HepG2 (cell line): ENCODE results near the gene SFR1. TPM values are rescaled to one million over a fixed set of nuclear protein-coding genes. Genes with fewer than 3 reads are reported as not detected.
A peak's percentile ranks its signal among the peaks of the same experiment; 100 is the strongest.

Experiments
- CEBPG ChIP-seq: IDR thresholded peaks from 2 replicates; pipeline ENCODE4 v1.6.1; 2016
- DMAP1 ChIP-seq: IDR thresholded peaks from 2 replicates; pipeline ENCODE4 v1.6.1; 2016
- EP300 ChIP-seq, 3 experiments: sonication (generic) in 1 of 3; formaldehyde crosslinking in 1 of 3; IDR thresholded peaks; 2 replicates each; pipeline versions ENCODE4 v1.5.1 to v1.6.1; 2011 to 2020; ENCODE audit warnings: low read depth in 2 of 3, low read length in 2 of 3, borderline replicate concordance in 1 of 3, improper control_type of control experiment in 1 of 3, mild to moderate bottlenecking in 1 of 3, missing genetic modification reagents in 1 of 3, moderate library complexity in 1 of 3
- LBX2 ChIP-seq: sonication (generic); formaldehyde crosslinking; IDR thresholded peaks from 2 replicates; pipeline ENCODE4 v1.5.0; 2020; ENCODE audit warnings: missing genetic modification reagents, mild to moderate bottlenecking, borderline replicate concordance
- MNT ChIP-seq: fragments of 450-650 bp; IDR thresholded peaks from 2 replicates; pipeline ENCODE4 v1.6.1; 2016
- NCOA1 ChIP-seq: sonication (generic); formaldehyde crosslinking; IDR thresholded peaks from 2 replicates; pipeline ENCODE4 v1.9.0; 2021; ENCODE audit warnings: missing genetic modification reagents
- PATZ1 ChIP-seq: sonication (generic); formaldehyde crosslinking; IDR thresholded peaks from 2 replicates; pipeline ENCODE4 v1.4.0; 2020; ENCODE audit warnings: missing genetic modification reagents
- PHB2 ChIP-seq: fragments of 450-650 bp; IDR thresholded peaks from 2 replicates; pipeline ENCODE4 v1.6.1; 2018; ENCODE audit not compliant: partially characterized antibody
- SNAPC4 ChIP-seq: sonication (generic); formaldehyde crosslinking; IDR thresholded peaks from 2 replicates; pipeline ENCODE4 v1.4.0; 2020; ENCODE audit warnings: mild to moderate bottlenecking, missing genetic modification reagents
- SP140L ChIP-seq: sonication (generic); formaldehyde crosslinking; IDR thresholded peaks from 2 replicates; pipeline ENCODE4 v1.4.0; 2020; ENCODE audit warnings: missing genetic modification reagents, borderline replicate concordance
- STAT5B ChIP-seq: sonication (generic); formaldehyde crosslinking; IDR thresholded peaks from 2 replicates; pipeline ENCODE4 v1.4.0; 2020; ENCODE audit warnings: missing genetic modification reagents
- THYN1 ChIP-seq: sonication (generic); formaldehyde crosslinking; IDR thresholded peaks from 2 replicates; pipeline ENCODE4 v1.8.1; 2023; ENCODE audit warnings: low read depth, mild to moderate bottlenecking, moderate library complexity, missing genetic modification reagents, borderline replicate concordance
- ZBED4 ChIP-seq: sonication (generic); formaldehyde crosslinking; IDR thresholded peaks from 2 replicates; pipeline ENCODE4 v1.4.0; 2020; ENCODE audit warnings: missing genetic modification reagents, borderline replicate concordance
- ZNF550 ChIP-seq: sonication (generic); formaldehyde crosslinking; IDR thresholded peaks from 2 replicates; pipeline ENCODE4 v1.4.0; 2020; ENCODE audit warnings: mild to moderate bottlenecking, missing genetic modification reagents, borderline replicate concordance
- ZNF564 ChIP-seq: sonication (generic); formaldehyde crosslinking; IDR thresholded peaks from 2 replicates; pipeline ENCODE4 v1.8.1; 2023; ENCODE audit warnings: mild to moderate bottlenecking, missing genetic modification reagents
- polyA plus RNA-seq, 8 experiments: library from polyadenylated mRNA; depleted of rRNA in 3 of 8; stranded (reverse) in 7 of 8; unstranded in 1 of 8; fragments of >200 nt; fragmentation: Illumina TruSeq in 4 of 8; extraction: Trizol in 4 of 8; gene quantifications; 2 replicates each; pipeline versions ENCODE4 v1.2.1 to v1.2.3, GENCODE V29; 2011 to 2016; ENCODE audit warnings: low read depth in 4 of 8, missing spikeins in 1 of 8, mixed read lengths in 1 of 8; ENCODE audit not compliant: insufficient read depth in 1 of 8
- total RNA-seq, 5 experiments: library from RNA; depleted of rRNA; stranded (reverse); fragments of >200 nt; fragmentation: Illumina TruSeq; extraction: Trizol; gene quantifications; 2 replicates each; pipeline ENCODE4 v1.2.3, GENCODE V29; 2016; ENCODE audit warnings: low read depth in 1 of 5

Gene SFR1
- total and polyA plus RNA-seq, 2 of the 13 experiments (the other 11 are each of a cell fraction or from before 2014, with no cell fraction given) = 2.2 to 6.1 TPM

GRCh38 chr10:104120903-104121484, 977 bp upstream of the SFR1 start (continued):
- TF ChIP-seq ZBED4 (CRISPR knock-in tag) (no peak), CEBPG (peak; percentile 80), MNT (no peak), SP140L (CRISPR knock-in tag) (no peak), LBX2 (CRISPR knock-in tag) (no peak), ZNF550 (CRISPR knock-in tag) (no peak), PHB2 (no peak), PATZ1 (peak; percentile 89), THYN1 (no peak), NCOA1 (CRISPR knock-in tag) (no peak), SNAPC4 (peak; percentile 68; the same call in 1 of the 2 replicates), STAT5B (CRISPR knock-in tag) (no peak), DMAP1 (CRISPR knock-in tag) (no peak), EP300 (IDR thresholded peaks at IDR 0.05; ENCODE audit: low read depth in 2 of 2, low read length in 2 of 2) (peak in 1 of 2 experiments; percentile 54; a peak in 2 of 4 replicates), EP300 (CRISPR knock-in tag; IDR thresholded peaks at IDR 0.05; ENCODE audit: borderline replicate concordance) (no peak), ZNF564 (CRISPR knock-in tag) (0 out of 2 replicates have a peak, but pooled peaks have one; percentile 54)
